SHP77 (cell line): ENCODE data around the gene PTPRN2.
"Not testable (repeated sequence)": the region's sequence is repeated elsewhere in the genome, so short reads cannot be mapped to it uniquely, and the experiment has no call there.

Experiments used
- DNase-seq, 2 experiments: peaks; one replicate each; lab custom pipeline; 2025; lab: John Stamatoyannopoulos, UW

The PTPRN2 gene

DNA sequence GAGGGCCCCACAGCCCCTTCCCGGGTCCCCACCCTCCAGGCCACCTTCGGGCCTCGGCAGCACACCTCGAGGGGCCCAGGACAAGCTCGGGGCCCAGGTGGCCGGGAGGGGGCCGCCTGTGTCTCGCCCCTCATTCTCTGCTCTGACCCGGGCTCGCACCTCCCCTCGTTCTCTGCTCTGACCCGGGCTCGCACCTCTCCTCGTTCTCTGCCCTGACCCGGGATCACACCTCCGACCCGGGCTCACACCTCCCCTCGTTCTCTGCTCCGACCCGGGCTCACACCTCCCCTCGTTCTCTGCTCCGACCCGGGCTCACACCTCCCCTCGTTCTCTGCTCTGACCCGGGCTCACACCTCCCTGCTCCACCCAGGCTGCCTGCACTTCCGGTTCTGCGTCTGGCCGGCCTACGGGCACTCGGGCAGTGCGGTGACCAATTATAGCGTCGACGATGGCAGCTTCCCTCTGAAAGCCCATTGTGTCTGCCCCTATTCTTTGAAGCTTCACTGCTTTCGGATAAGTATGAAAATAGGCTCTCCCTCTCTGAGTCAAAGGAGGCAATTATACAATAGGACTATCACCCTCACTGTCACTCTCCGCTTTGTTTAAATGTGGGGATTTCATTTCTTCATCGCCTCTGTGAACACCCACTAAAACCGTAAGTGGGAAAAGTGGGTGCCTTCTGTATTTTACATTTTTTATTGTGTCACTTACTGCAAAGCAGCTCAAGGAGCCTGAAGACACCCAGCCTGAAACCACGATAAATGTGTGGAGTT, 793.5 kb downstream of the PTPRN2 start:
- DNase-seq: no peak

DNA sequence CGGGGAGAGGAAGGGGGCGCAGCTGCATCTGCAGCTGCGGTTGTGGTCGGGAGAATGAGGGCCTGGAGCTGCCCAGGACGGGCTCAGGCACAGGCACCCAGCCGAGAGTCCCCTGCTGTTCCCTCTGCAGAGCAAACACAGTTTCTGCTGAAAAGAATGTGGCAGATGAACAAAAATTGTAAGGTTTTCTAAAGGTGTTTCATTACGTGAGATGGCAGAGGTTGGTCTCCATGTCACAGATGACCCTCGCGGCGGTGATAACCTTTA, 794.6 kb downstream of the PTPRN2 start:
- no peak for DNase-seq

DNA sequence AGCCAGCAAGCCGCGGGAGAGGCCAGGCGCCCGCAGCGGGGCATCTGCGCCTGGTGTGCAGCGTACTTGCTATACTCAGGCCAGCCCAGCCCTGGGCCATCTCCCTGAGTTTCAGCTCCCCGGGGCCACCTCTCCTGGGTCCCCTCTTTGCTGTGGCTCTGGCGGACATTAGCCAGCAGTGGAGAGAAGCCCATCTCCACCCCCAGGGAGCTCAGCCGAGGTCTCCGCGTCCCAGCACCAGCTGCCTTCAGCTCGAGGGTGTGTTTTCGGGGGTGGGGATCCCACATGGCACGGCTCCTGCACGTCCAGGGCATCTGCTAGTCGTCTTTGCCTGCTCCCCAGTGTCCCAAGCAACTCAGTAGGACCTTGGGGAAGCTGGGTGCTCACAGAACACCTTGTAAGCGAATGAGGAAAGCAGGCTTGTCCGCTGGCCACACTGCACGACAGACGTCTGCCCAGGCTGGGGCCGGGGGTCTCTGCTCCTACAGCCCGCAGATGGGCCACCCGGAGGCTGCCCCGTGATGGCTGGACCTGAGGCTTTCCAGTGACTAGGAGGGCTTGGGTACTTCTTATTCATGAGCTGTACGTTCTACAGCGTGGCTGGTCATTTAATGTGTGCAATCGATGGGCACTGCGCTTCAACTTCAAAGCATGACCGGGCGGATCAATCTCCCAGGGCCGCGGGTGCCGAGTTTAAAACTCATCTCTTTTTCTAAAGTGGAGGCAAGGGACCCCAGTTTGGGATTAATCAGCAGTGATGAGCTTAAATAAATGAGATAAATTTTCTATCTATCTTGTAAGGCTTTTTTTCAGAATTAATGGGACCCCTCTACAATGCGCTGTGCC, 795.2 kb downstream of the PTPRN2 start:
- no peak for DNase-seq

GRCh38 chr7:157791666-157792065, 796.0 kb downstream of the PTPRN2 start:
- DNase-seq: no peak

- no peak for DNase-seq
Measured at GRCh38 chr7:157791261-157791660, 796.4 kb downstream of the PTPRN2 start.

DNA sequence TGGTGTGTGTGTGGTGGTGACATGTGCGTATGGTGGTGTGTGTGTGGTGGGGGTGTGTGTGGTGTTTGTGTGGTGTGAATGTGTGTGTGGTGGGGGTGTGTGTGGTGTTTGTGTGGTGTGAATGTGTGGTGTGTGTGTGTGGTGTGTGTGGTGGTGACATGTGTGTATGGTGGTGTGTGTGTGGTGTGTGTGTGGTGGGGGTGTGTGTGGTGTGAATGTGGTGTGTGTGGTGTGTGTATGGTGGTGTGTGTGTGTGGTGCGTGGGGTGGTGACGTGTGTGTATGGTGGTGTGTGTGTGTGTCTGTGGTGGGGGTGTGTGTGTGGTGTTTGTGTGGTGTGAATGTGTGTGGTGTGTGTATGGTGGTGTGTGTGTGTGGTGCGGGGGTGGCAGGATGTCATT, 797.7 kb downstream of the PTPRN2 start:
- DNase-seq: no peak

DNA sequence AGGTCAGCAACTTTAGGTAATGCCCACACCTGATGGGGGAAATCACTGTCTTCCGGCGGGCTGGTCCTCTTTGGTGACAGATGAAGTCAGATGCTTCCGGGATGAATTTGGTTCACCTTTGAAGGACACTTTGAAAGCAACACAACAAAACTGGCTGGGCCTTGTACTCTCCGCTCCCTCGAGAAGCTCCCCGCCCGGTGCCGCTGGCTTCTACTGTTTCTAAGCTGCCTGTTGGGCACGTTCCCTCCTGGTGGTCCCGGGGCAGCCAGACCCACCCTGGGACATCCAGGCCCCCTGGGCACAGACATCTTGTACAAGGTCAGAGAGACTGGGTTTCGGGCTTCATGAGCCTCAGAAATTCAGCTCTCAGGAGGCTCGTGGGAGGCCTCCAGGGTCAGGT, 798.5 kb downstream of the PTPRN2 start:
- DNase-seq: no peak

DNA sequence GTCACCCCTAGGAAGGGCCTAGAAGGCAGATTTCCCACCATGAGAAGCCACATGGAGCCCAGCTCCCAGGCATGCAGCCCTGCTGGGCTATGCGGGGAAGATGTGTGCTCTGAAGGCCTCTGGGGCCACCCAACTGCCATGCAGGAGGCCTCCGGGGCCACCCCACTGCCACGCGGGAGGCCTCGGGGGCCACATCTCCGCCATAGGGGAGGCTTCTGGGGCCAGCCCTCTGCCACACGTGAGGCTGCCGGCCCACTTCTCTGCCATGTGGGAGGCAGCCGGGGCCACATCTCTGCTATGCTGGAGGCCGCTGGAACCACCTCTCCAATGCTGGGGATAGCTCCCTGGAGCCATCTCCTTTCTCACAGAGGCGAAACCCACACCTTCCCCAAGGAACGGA, 799.0 kb downstream of the PTPRN2 start:
- DNase-seq: no peak

- no peak for DNase-seq
Measured at GRCh38 chr7:157787275-157787701, 800.3 kb downstream of the PTPRN2 start.

DNA sequence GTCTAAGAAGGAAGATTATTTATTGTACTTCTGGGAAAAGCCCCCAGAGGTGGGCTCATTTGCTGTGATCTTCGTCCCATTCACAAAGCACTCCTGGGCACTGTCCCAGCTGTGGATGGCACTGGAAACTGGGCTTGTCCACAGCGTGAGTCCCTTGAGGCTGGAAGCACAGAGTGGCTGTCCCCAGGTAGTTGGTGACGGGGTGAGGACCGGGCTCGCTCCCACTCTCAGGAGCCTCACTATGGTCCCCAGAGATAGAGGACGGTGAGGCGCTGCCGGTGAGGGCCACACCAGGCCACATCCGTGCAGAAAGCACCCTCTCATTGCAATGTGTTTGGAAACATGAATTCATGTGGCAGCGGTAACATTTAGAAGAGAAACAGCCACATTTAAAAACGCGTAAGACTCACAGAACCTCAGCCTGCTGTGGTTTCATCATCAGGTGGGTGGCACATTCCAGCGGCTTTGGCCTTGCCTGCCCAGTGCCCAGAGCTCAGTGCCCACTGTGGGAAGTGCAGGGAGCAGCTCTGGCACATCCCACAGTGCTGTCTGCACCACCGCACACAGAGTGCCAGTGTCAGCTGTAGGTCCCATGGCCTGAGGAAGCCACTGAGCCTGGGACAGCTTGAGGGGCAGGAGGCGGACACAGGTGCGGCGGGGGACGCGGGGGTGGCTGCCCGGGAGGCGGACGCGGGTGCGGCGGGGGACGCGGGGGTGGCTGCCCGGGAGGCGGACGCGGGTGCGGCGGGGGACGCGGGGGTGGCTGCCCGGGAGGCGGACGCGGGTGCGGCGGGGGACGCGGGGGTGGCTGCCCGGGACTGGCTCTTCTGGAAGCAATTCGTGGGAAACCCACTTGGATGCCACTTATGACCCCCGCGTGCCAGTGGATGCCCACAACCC, 801.0 kb downstream of the PTPRN2 start:
- no peak for DNase-seq

GRCh38 chr7:157785486-157786186, 802.0 kb downstream of the PTPRN2 start:
- no peak for DNase-seq

DNA sequence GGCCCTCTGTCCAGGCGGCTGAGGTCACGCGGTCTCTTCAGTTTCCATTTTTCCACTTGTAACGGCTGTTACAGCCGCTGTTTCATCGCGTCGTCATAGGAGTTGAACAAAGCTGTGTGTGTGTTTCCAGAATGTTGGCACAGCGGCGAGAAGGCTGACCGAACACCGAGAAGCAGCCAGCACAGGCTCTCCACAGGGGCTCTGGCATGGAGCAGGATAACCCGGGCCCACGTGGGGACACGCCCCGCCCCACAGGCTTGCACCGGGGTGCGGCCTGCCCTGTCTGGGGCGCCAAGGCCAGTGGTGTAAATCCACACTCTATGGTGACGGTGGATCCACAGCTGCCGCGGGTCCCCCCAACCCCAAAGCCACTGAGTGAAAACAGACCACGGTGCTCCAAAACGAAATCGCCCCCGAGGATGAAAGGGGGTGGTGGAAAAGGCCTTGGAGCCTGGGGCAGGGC, 802.6 kb downstream of the PTPRN2 start:
- DNase-seq: no peak

- DNase-seq: no peak
Measured at GRCh38 chr7:157784041-157784835, 803.4 kb downstream of the PTPRN2 start.

- no peak for DNase-seq
Measured at GRCh38 chr7:157782041-157782440, 805.6 kb downstream of the PTPRN2 start.

- no peak for DNase-seq
Measured at GRCh38 chr7:157780721-157781120, 806.9 kb downstream of the PTPRN2 start.

GRCh38 chr7:157780312-157780711, 807.3 kb downstream of the PTPRN2 start:
- no peak for DNase-seq

GRCh38 chr7:157779206-157779605, 808.4 kb downstream of the PTPRN2 start:
- DNase-seq: no peak

- not testable (repeated sequence) for DNase-seq
Measured at GRCh38 chr7:157777194-157777762, 810.3 kb downstream of the PTPRN2 start.

DNA sequence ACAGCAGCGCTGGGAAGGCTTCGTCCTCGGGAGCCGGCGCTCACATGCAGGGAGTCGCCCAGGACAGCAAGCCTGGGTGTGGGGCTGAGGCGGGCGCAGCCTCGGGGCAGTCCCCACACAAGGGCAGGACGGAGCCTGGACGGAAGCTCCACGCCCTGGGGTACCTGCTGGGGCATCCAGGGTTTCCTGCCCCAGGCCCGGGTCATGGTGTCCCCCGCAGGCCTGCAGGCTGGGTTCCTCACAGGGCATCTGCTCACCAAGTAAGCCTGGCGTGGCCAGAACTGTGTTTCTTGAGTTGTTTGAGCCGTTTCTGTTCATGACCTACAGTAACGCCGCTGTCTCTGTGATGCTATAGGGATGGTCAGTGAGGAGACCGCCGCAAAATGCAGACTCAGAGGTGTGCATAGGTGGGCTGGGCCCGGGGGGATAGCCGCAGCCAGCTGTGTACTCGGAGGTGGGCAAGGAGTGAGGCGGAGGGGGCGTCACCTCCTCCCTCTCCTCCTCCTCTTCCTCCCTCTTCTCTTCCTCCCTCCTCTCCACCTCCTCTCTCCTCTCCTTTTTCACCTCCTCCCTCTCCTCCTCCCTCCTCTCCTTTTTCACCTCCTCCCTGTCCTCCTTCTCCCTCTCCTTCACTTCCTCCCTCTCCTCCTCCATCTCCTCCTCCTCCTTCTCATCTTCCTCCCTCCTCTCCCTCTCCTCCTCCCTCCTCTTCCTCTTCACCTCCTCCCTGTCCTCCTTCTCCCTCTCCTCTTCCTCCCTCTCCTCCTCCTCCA, 811.9 kb downstream of the PTPRN2 start:
- no peak for DNase-seq
